GM18507 (cell line): ENCODE results near the gene ARHGAP29.
"Not testable (repeated sequence)": the region's sequence is repeated elsewhere in the genome, so short reads cannot be mapped to it uniquely, and the experiment has no call there.

Experiments
- DNase-seq: peaks from one replicate; pipeline ENCODE4 v3.0.0; 2011; ENCODE audit warnings: low read depth; ENCODE audit not compliant: insufficient read length; ENCODE audit errors: extremely low spot score
- FAIRE-seq: peaks from 2 replicates; lab custom pipeline; 2011; peaks lifted over from hg19 to GRCh38; lab: Jason Lieb, UNC

The ARHGAP29 gene

GRCh38 chr1:94193128-94193527 lies 44.3 kb downstream of the ARHGAP29 start:
- DNase-seq (no peak), FAIRE-seq (no peak)

GRCh38 chr1:94191216-94191615 lies 46.2 kb downstream of the ARHGAP29 start:
- FAIRE-seq (no peak), DNase-seq (no peak)

- DNase-seq (no peak), FAIRE-seq (no peak)
Measured at GRCh38 chr1:94186946-94187345, 50.4 kb downstream of the ARHGAP29 start.

GRCh38 chr1:94183197-94183815 lies 54.1 kb downstream of the ARHGAP29 start:
- FAIRE-seq, result no peak
- no peak for DNase-seq

- DNase-seq (no peak), FAIRE-seq (no peak)
Measured at GRCh38 chr1:94182191-94182590, 55.2 kb downstream of the ARHGAP29 start.

- FAIRE-seq, result no peak
- DNase-seq, result no peak
Measured at GRCh38 chr1:94180650-94181049, 56.7 kb downstream of the ARHGAP29 start.

GRCh38 chr1:94178901-94179300 lies 58.5 kb downstream of the ARHGAP29 start:
- DNase-seq (no peak), FAIRE-seq (no peak)

- DNase-seq, result no peak
- FAIRE-seq, result no peak
Measured at GRCh38 chr1:94169126-94169525, 68.3 kb downstream of the ARHGAP29 start.

GRCh38 chr1:94165843-94166242 lies 71.5 kb downstream of the ARHGAP29 start:
- FAIRE-seq (no peak), DNase-seq (no peak)

GRCh38 chr1:94164885-94165284 lies 72.5 kb downstream of the ARHGAP29 start:
- not testable (repeated sequence) for FAIRE-seq, DNase-seq

- not testable (repeated sequence) for DNase-seq, FAIRE-seq
Measured at GRCh38 chr1:94164121-94164520, 73.3 kb downstream of the ARHGAP29 start.

- DNase-seq, FAIRE-seq: not testable (repeated sequence)
Measured at GRCh38 chr1:94163249-94163648, 74.1 kb downstream of the ARHGAP29 start.

- no peak for DNase-seq
- FAIRE-seq, result no peak
Measured at GRCh38 chr1:94160811-94161210, 76.6 kb downstream of the ARHGAP29 start.

GRCh38 chr1:94156096-94156625 lies 81.2 kb downstream of the ARHGAP29 start:
- FAIRE-seq (no peak), DNase-seq (no peak)

- FAIRE-seq, result no peak
Measured at GRCh38 chr1:94154989-94155388, 82.4 kb downstream of the ARHGAP29 start.

GRCh38 chr1:94153133-94153532 lies 84.3 kb downstream of the ARHGAP29 start:
- FAIRE-seq, result no peak
- DNase-seq, result no peak

More at GRCh38 chr1:94154989-94155388, 82.4 kb downstream of the ARHGAP29 start:
- no peak for DNase-seq

- not testable (repeated sequence) for DNase-seq, FAIRE-seq
Measured at GRCh38 chr1:94149166-94149565, 88.2 kb downstream of the ARHGAP29 start.

- DNase-seq (no peak), FAIRE-seq (no peak)
Measured at GRCh38 chr1:94146273-94146672, 91.1 kb downstream of the ARHGAP29 start.

GRCh38 chr1:94144836-94145235 lies 92.5 kb downstream of the ARHGAP29 start:
- FAIRE-seq, result no peak
- DNase-seq, result no peak

- DNase-seq (no peak), FAIRE-seq (no peak)
Measured at GRCh38 chr1:94143809-94144176, 93.6 kb downstream of the ARHGAP29 start.

- FAIRE-seq (no peak), DNase-seq (no peak)
Measured at GRCh38 chr1:94143173-94143808, 94.1 kb downstream of the ARHGAP29 start.
